Measurements from ENCODE around the gene COL1A1. TPM values are rescaled to one million over a fixed set of nuclear protein-coding genes. Genes with fewer than 3 reads are reported as not detected.

Gene COL1A1
- total and polyA plus RNA-seq, 4 donors = 8.3 to 72.5 (median 35.8) TPM

- Histone ChIP-seq H3K36me3 (ENCODE audit: control insufficient read depth in 4 of 4, insufficient read depth in 3 of 4, low read depth in 1 of 4, low read length in 3 of 4) (no peaks in the 10 kb centered on the region), H3K27me3 (ENCODE audit: control insufficient read depth in 4 of 4, insufficient read depth in 4 of 4, low read length in 3 of 4) (no peaks in the 10 kb centered on the region), H3K9me3 (ENCODE audit: control insufficient read depth in 4 of 4, low read length in 3 of 4) (no peaks in the 10 kb centered on the region), H3K9ac (ENCODE audit: low read depth in 1 of 2, low read length in 2 of 2) (no peak overlapping the region), H3K27ac (ENCODE audit: low read depth in 1 of 2, low read length in 2 of 2) (no peak overlapping the region), H3K4me1 (ENCODE audit: control insufficient read depth in 4 of 4, insufficient read depth in 4 of 4, low read length in 3 of 4) (peaks cover 0 to 11% (median 8%) of the 10 kb centered on the region in 4 donors), H3K4me3 (ENCODE audit: low read depth in 1 of 3, low read length in 3 of 3) (no peak overlapping the region)
- no peak for DNase-seq (ENCODE audit: low spot score)
- no peak for TF ChIP-seq TAF1 (conservative IDR thresholded peaks at IDR 0.05)
- no peak for TF ChIP-seq HNF4A (conservative IDR thresholded peaks at IDR 0.05)
- TF ChIP-seq REST (IDR thresholded peaks at IDR 0.05) = no peak
- TF ChIP-seq GABPA (IDR thresholded peaks at IDR 0.05 in 1 of 2, conservative IDR thresholded peaks at IDR 0.05 in 1 of 2) = no peak
- no peak for TF ChIP-seq JUND (IDR thresholded peaks at IDR 0.05)
- TF ChIP-seq FOXA1 (IDR thresholded peaks at IDR 0.05) = no peak
- 75% methylated on average over 11 of the region's 11 CpGs for WGBS
These were observed 37.4 kb downstream of the COL1A1 start for GRCh38 chr17:50163843-50164696.

DNA sequence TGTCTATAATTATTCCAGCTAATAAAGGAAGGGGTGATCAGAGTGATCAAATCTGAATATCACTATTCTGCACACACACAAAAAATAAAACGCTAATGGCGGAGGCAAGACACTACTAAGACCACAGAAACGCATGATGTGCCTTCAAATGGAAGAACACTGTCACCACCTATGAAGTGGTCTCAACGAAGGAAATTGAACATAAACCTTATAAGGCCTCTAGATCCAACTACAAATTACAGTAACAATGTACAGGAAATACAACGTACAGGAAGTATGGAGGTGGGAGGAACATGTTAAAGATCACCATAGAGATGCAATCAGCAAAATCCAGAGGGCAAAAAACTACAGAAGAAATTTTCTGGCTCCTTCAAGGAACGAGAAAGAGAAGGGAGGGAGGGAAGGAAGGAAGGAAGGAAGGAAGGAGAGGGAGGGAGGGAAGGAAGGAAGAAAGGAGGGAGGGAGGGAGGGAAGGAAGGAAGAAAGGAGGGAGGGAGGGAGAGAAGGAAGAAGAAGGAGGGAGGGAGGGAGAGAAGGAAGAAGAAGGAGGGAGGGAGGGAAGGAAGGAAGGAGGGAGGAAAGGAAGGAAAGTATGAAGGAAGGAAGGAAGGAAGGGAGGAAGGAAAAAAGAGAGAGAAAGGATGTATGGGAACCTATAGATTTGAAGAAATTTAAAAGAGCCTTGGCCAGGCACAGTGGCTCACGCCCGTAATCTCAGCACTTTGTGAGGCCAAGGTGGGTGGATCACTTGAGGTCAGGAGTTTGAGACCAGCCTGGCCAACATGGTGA lies 38.8 kb downstream of the COL1A1 start:
- Histone ChIP-seq H3K9me3 (ENCODE audit: control insufficient read depth in 4 of 4, low read length in 3 of 4) (no peaks in the 10 kb centered on the region), H3K27me3 (ENCODE audit: control insufficient read depth in 4 of 4, insufficient read depth in 4 of 4, low read length in 3 of 4) (no peaks in the 10 kb centered on the region), H3K4me1 (ENCODE audit: control insufficient read depth in 4 of 4, insufficient read depth in 4 of 4, low read length in 3 of 4) (peaks cover 0 to 11% (median 8%) of the 10 kb centered on the region in 4 donors), H3K9ac (ENCODE audit: low read depth in 1 of 2, low read length in 2 of 2) (no peak overlapping the region), H3K4me3 (ENCODE audit: low read depth in 1 of 3, low read length in 3 of 3) (no peak overlapping the region), H3K27ac (ENCODE audit: low read depth in 1 of 2, low read length in 2 of 2) (no peak overlapping the region), H3K36me3 (ENCODE audit: control insufficient read depth in 4 of 4, insufficient read depth in 3 of 4, low read depth in 1 of 4, low read length in 3 of 4) (no peaks in the 10 kb centered on the region)
- TF ChIP-seq TAF1 (conservative IDR thresholded peaks at IDR 0.05) = no peak
- no peak for TF ChIP-seq SP1 (IDR thresholded peaks at IDR 0.05)
- no peak for TF ChIP-seq EGR1 (IDR thresholded peaks at IDR 0.05; ENCODE audit: low read depth in 2 of 2)
- WGBS = 69% methylated on average over 8 of the region's 8 CpGs
- no peak for DNase-seq (ENCODE audit: low spot score)

DNA sequence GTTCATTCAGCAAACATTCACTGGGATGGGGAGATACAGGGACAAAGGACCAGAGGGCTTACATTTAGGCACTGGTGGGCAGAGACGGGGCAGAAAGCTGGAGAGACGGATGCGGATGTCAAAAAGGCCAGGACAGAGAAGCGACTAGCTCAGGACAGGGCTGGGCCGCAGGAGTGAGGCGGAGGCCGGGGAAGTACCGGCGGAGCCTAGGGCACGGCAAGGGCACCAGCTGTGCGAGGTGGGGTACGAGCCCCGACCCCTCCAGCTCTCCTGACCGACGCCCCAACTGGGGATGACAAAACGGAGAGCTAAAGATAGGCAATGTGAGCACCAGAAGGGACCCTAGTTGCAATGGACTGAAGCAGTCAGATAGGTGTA lies 39.5 kb downstream of the COL1A1 start:
- no peak overlapping the region for H3K9ac ChIP-seq (ENCODE audit: low read depth in 1 of 2, low read length in 2 of 2)
- no peak for DNase-seq (ENCODE audit: low spot score)
- WGBS = 46% methylated on average over 16 of the region's 16 CpGs
- TF ChIP-seq CTCF (IDR thresholded peaks at IDR 0.05; ENCODE audit: low read depth, low read length, missing input control) (no peak), RXRA (IDR thresholded peaks at IDR 0.05) (no peak), NR2F2 (IDR thresholded peaks at IDR 0.05) (no peak), EGR1 (IDR thresholded peaks at IDR 0.05; ENCODE audit: low read depth in 2 of 2) (no peak), REST (IDR thresholded peaks at IDR 0.05) (no peak), GABPA (IDR thresholded peaks at IDR 0.05 in 1 of 2, conservative IDR thresholded peaks at IDR 0.05 in 1 of 2) (no peak), HNF4G (IDR thresholded peaks at IDR 0.05) (no peak), YY1 (IDR thresholded peaks at IDR 0.05) (no peak), HNF4A (conservative IDR thresholded peaks at IDR 0.05) (no peak), JUND (IDR thresholded peaks at IDR 0.05) (no peak), FOXA2 (IDR thresholded peaks at IDR 0.05) (no peak), SP1 (IDR thresholded peaks at IDR 0.05) (no peak), FOXA1 (IDR thresholded peaks at IDR 0.05) (no peak), RAD21 (IDR thresholded peaks at IDR 0.05) (no peak)
- TF ChIP-seq, protein P1, sequence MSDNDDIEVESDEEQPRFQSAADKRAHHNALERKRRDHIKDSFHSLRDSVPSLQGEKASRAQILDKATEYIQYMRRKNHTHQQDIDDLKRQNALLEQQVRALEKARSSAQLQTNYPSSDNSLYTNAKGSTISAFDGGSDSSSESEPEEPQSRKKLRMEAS (IDR thresholded peaks at IDR 0.05) = no peak

More for the DNA sequence above, 39.5 kb downstream of the COL1A1 start:
- no peak overlapping the region for H3K27ac ChIP-seq (ENCODE audit: low read depth in 1 of 2, low read length in 2 of 2)
- no peaks in the 10 kb centered on the region for H3K36me3 ChIP-seq (ENCODE audit: control insufficient read depth in 4 of 4, insufficient read depth in 3 of 4, low read depth in 1 of 4, low read length in 3 of 4)
- H3K9me3 ChIP-seq (ENCODE audit: control insufficient read depth in 4 of 4, low read length in 3 of 4) = no peaks in the 10 kb centered on the region
- H3K4me1 ChIP-seq (ENCODE audit: control insufficient read depth in 4 of 4, insufficient read depth in 4 of 4, low read length in 3 of 4) = peaks cover 0 to 11% (median 8%) of the 10 kb centered on the region in 4 donors
- H3K27me3 ChIP-seq (ENCODE audit: control insufficient read depth in 4 of 4, insufficient read depth in 4 of 4, low read length in 3 of 4) = no peaks in the 10 kb centered on the region
- H3K4me3 ChIP-seq (ENCODE audit: low read depth in 1 of 3, low read length in 3 of 3) = no peak overlapping the region

Measured in liver (tissue), 9 donors.